Endothelial cell of umbilical vein (primary cell): ENCODE results near the gene SPIRE1. TPM values are rescaled to one million over a fixed set of nuclear protein-coding genes. Genes with fewer than 3 reads are reported as not detected.

Experiments used
- BruUV-seq: library from RNA; stranded (reverse); fragments of 400-500 nt; replicated peaks from 2 replicates; lab custom pipeline; 2021; lab: Mats Ljungman, UMichigan
- CTCF ChIA-PET: fragments of 300-600, 350-600 bp; sonication (Branson Sonifier 250); formaldehyde crosslinking; loops from one replicate; lab custom pipeline; 2021; ENCODE audit warnings: antibody characterized with exemption, inconsistent platforms; lab: Charles Lee
- POLR2A ChIA-PET: fragments of 300-600, 350-600 bp; sonication (Branson Sonifier 250); formaldehyde crosslinking; loops from one replicate; lab custom pipeline; 2021; ENCODE audit warnings: antibody characterized with exemption, inconsistent platforms; lab: Charles Lee
- DNase-seq: peaks from one replicate; pipeline ENCODE4 v3.0.0-alpha.2; 2011; ENCODE audit warnings: low read depth, low spot score
- FAIRE-seq: peaks from 2 replicates; lab custom pipeline; 2011; peaks lifted over from hg19 to GRCh38; lab: Jason Lieb, UNC
- H2AFZ ChIP-seq: 2 replicates; pipeline ENCODE4 v1.6.0; 2012; ENCODE audit warnings: low read depth, low read length, control low read depth, inconsistent platforms
- H3K27ac ChIP-seq: 2 replicates; pipeline ENCODE4 v1.5.1; 2011; ENCODE audit warnings: low read depth, mild to moderate bottlenecking, control low read depth, low read length, moderate library complexity; ENCODE audit not compliant: insufficient read depth
- H3K27me3 ChIP-seq, 2 experiments: 2 replicates each; pipeline versions ENCODE4 v1.6.0 to v1.6.1; 2011; ENCODE audit warnings: low read length in 2 of 2, mixed read lengths in 1 of 2; ENCODE audit not compliant: control insufficient read depth in 2 of 2, insufficient read depth in 2 of 2
- H3K36me3 ChIP-seq, 2 experiments: 2 replicates in 1 of 2; 3 replicates in 1 of 2; pipeline ENCODE4 v1.5.1; 2011; ENCODE audit warnings: low read length in 2 of 2, mild to moderate bottlenecking in 1 of 2, moderate library complexity in 1 of 2; ENCODE audit not compliant: control insufficient read depth in 2 of 2, insufficient read depth in 2 of 2; ENCODE audit errors: extremely low read depth in 1 of 2
- H3K4me1 ChIP-seq: 3 replicates; pipeline ENCODE4 v1.5.1; 2011; ENCODE audit warnings: mild to moderate bottlenecking, low read length; ENCODE audit not compliant: control insufficient read depth, insufficient read depth; ENCODE audit errors: extremely low read depth
- H3K4me2 ChIP-seq: 2 replicates; pipeline ENCODE4 v1.6.1; 2011; ENCODE audit warnings: low read length, control low read depth, mixed read lengths; ENCODE audit not compliant: insufficient read depth
- H3K4me3 ChIP-seq, 3 experiments: fragments of 200-600 bp in 1 of 3; sonication (generic), shearing (Covaris generic) in 1 of 3; replicated peaks in 1 of 3; 2 replicates each; pipeline ENCODE4 v1.5.1; 2011 to 2016; ENCODE audit warnings: control low read depth in 3 of 3, low read length in 3 of 3, mild to moderate bottlenecking in 2 of 3, inconsistent platforms in 1 of 3, low read depth in 1 of 3, moderate library complexity in 1 of 3; ENCODE audit not compliant: insufficient read depth in 1 of 3
- H3K79me2 ChIP-seq: 2 replicates; pipeline ENCODE4 v1.6.0; 2012; ENCODE audit warnings: low read length, inconsistent platforms; ENCODE audit not compliant: control insufficient read depth, insufficient read depth
- H3K9ac ChIP-seq: replicated peaks from 2 replicates; pipeline ENCODE3; 2011; ENCODE audit warnings: low read length, control low read depth; ENCODE audit not compliant: insufficient read depth; ENCODE audit errors: extremely low read depth
- H3K9me1 ChIP-seq: replicated peaks from 3 replicates; pipeline ENCODE4 v1.6.0; 2011; ENCODE audit warnings: mild to moderate bottlenecking, low read length; ENCODE audit not compliant: control insufficient read depth, insufficient read depth; ENCODE audit errors: extremely low read depth
- H3K9me3 ChIP-seq: replicated peaks from 2 replicates; pipeline ENCODE4 v1.5.1; 2012; ENCODE audit warnings: low read length, inconsistent platforms; ENCODE audit not compliant: control insufficient read depth, insufficient read depth
- H4K20me1 ChIP-seq: replicated peaks from 2 replicates; pipeline ENCODE3; 2011; ENCODE audit warnings: mild to moderate bottlenecking, low read length; ENCODE audit not compliant: control insufficient read depth, insufficient read depth; ENCODE audit errors: extremely low read depth
- EZH2 ChIP-seq: IDR thresholded peaks from 2 replicates; pipeline ENCODE4 v1.6.1; 2012; ENCODE audit warnings: borderline replicate concordance, low read depth, mild to moderate bottlenecking, moderate library complexity, low read length, inconsistent platforms; ENCODE audit not compliant: severe bottlenecking
- FOS ChIP-seq: IDR thresholded peaks from 2 replicates; pipeline ENCODE4 v1.6.1; 2011; ENCODE audit warnings: mild to moderate bottlenecking, low read length, moderate library complexity, borderline replicate concordance; ENCODE audit not compliant: insufficient read depth
- GATA2 ChIP-seq: IDR thresholded peaks from 2 replicates; pipeline ENCODE4 v1.7.0; 2011; ENCODE audit warnings: low read depth, mild to moderate bottlenecking, moderate library complexity, mixed read lengths, low read length; ENCODE audit not compliant: insufficient read length, insufficient read depth
- JUN ChIP-seq: IDR thresholded peaks from 2 replicates; pipeline ENCODE4 v1.6.1; 2011; ENCODE audit warnings: borderline replicate concordance, low read depth; ENCODE audit not compliant: insufficient read length, insufficient read depth
- MAX ChIP-seq: IDR thresholded peaks from 2 replicates; pipeline ENCODE4 v1.6.1; 2011; ENCODE audit not compliant: insufficient read depth, insufficient read length
- MYC ChIP-seq: IDR thresholded peaks from one replicate; pipeline ENCODE4 v1.6.1; 2011; ENCODE audit warnings: mild to moderate bottlenecking, low read depth, low read length
- POLR2A ChIP-seq: IDR thresholded peaks from 2 replicates; pipeline ENCODE4 v1.6.1; 2012; ENCODE audit warnings: low read depth, mild to moderate bottlenecking, control low read depth, low read length
- POLR2AphosphoS5 ChIP-seq: IDR thresholded peaks from 2 replicates; pipeline ENCODE4 v1.6.1; 2012; ENCODE audit warnings: low read depth, mild to moderate bottlenecking, control low read depth, low read length, moderate library complexity; ENCODE audit not compliant: insufficient read depth
- dilution Hi-C: fragments of 300-500 bp; cut with MboI; formaldehyde crosslinking; loops from one replicate; pipeline ENCODE4 v1.15.0; 2019; ENCODE audit warnings: low sequenced_read_pairs; ENCODE audit not compliant: extremely low pct_ligation_motif_present
- intact Hi-C: fragments of 100-400 bp; cut with micrococcal nuclease; formaldehyde crosslinking; loops from one replicate; pipeline ENCODE4 v1.10.0; 2022
- polyA plus RNA-seq, 4 experiments: library from polyadenylated mRNA; depleted of rRNA in 3 of 4; stranded (reverse) in 3 of 4; unstranded in 1 of 4; fragments of >200 nt; gene quantifications; 2 replicates each; pipeline versions ENCODE4 v1.2.1 to v1.2.3, GENCODE V29; 2011 to 2012; ENCODE audit warnings: missing spikeins in 1 of 4
- total RNA-seq: library from RNA; stranded (reverse); gene quantifications from 2 replicates; pipeline ENCODE4 v1.2.3, GENCODE V29; 2021
- TF ChIP-seq, protein P1 (sequence below), 2 donors: IDR thresholded peaks; 1 replicate in 1 of 2; 2 replicates in 1 of 2; pipeline ENCODE4 v1.5.1; 2011; ENCODE audit warnings: low read length in 2 of 2, mild to moderate bottlenecking in 2 of 2, moderate library complexity in 2 of 2, control low read depth in 1 of 2, inconsistent platforms in 1 of 2, low read depth in 1 of 2; ENCODE audit not compliant: insufficient read depth in 1 of 2; ENCODE audit errors: extremely low read depth in 1 of 2

SPIRE1 gene
- total and polyA plus RNA-seq, 2 donors (not counting 3 experiments of a cell fraction or from before 2014, with no cell fraction given): 13.1 to 44.0 TPM

GRCh38 chr18:12464731-12465130 is 193.2 kb downstream of the SPIRE1 start:
- H3K4me3 ChIP-seq: no peak overlapping the region
- BruUV-seq: no TSS peak
- ChIA-PET CTCF (no interaction called here), POLR2A (no interaction called here)
- no peak overlapping the region for H3K27ac ChIP-seq
- no peaks in the 10 kb centered on the region for H3K9me3 ChIP-seq
- H3K4me1 ChIP-seq: peaks cover 34% of the 10 kb centered on the region
- dilution Hi-C loops: no loop called here
- H3K9me1 ChIP-seq: no peaks in the 10 kb centered on the region
- peaks cover 0 to 5% of the 10 kb centered on the region in 2 experiments for H3K36me3 ChIP-seq
- H3K9ac ChIP-seq: no peak overlapping the region
- no peaks in the 10 kb centered on the region for H3K27me3 ChIP-seq
- DNase-seq (no peak), FAIRE-seq (no peak)
- no peak overlapping the region for H3K4me2 ChIP-seq
- intact Hi-C loops: loop anchor here (10.0 kb wide), 1 partner anchor 190 kb away; the partner anchor contains the start of gene SPIRE1
- no peak for TF ChIP-seq FOS
- no peak for TF ChIP-seq POLR2A
- TF ChIP-seq JUN: no peak
- no peak for TF ChIP-seq EZH2
- no peak for TF ChIP-seq MAX
- no peak for TF ChIP-seq MYC
- TF ChIP-seq POLR2AphosphoS5: no peak
- no peak for TF ChIP-seq GATA2
- TF ChIP-seq, protein P1, sequence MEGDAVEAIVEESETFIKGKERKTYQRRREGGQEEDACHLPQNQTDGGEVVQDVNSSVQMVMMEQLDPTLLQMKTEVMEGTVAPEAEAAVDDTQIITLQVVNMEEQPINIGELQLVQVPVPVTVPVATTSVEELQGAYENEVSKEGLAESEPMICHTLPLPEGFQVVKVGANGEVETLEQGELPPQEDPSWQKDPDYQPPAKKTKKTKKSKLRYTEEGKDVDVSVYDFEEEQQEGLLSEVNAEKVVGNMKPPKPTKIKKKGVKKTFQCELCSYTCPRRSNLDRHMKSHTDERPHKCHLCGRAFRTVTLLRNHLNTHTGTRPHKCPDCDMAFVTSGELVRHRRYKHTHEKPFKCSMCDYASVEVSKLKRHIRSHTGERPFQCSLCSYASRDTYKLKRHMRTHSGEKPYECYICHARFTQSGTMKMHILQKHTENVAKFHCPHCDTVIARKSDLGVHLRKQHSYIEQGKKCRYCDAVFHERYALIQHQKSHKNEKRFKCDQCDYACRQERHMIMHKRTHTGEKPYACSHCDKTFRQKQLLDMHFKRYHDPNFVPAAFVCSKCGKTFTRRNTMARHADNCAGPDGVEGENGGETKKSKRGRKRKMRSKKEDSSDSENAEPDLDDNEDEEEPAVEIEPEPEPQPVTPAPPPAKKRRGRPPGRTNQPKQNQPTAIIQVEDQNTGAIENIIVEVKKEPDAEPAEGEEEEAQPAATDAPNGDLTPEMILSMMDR (IDR thresholded peaks at IDR 0.05; ENCODE audit: extremely low read depth in 1 of 2, insufficient read depth in 1 of 2, low read depth in 1 of 2, low read length in 2 of 2): no peak
- H2AFZ ChIP-seq: no peak overlapping the region
- no peaks in the 10 kb centered on the region for H4K20me1 ChIP-seq
- peaks cover 1% of the 10 kb centered on the region for H3K79me2 ChIP-seq
